Esophagus muscularis mucosa (tissue), 4 donors: ENCODE measurements around the gene LRRC72. TPM values are rescaled to one million over a fixed set of nuclear protein-coding genes. Genes with fewer than 3 reads are reported as not detected.
A peak's percentile ranks its signal among the peaks of the same experiment; 100 is the strongest.

Source experiments
- DNase-seq: peaks from one replicate; pipeline ENCODE4 v3.0.0-alpha.2; 2017; ENCODE audit errors: extremely low spot score
- H3K27ac ChIP-seq, 4 donors: fragments of 200-600 bp; sonication (generic); replicated peaks in 1 of 4; 1 replicate in 3 of 4; 2 replicates in 1 of 4; pipeline ENCODE4 v1.5.1; 2016 to 2019; ENCODE audit warnings: mild to moderate bottlenecking in 1 of 4
- H3K27me3 ChIP-seq, 4 donors: fragments of 200-600 bp; sonication (generic); one replicate each; pipeline versions ENCODE4 v1.5.1 to v1.6.0; 2016 to 2019
- H3K36me3 ChIP-seq, 4 donors: fragments of 200-600 bp; sonication (generic); one replicate each; pipeline ENCODE4 v1.5.1; 2016 to 2019
- H3K4me1 ChIP-seq, 4 donors: fragments of 200-600 bp; sonication (generic); one replicate each; pipeline ENCODE4 v1.5.1; 2016 to 2019
- H3K4me3 ChIP-seq, 4 donors: fragments of 200-600 bp; sonication (generic); 1 replicate in 2 of 4; 2 replicates in 2 of 4; pipeline ENCODE4 v1.5.1; 2016 to 2019; ENCODE audit warnings: mild to moderate bottlenecking in 4 of 4, moderate library complexity in 1 of 4
- H3K9me3 ChIP-seq, 4 donors: fragments of 200-600 bp; sonication (generic); 1 replicate in 3 of 4; 2 replicates in 1 of 4; pipeline ENCODE4 v1.5.1; 2016 to 2019
- EP300 ChIP-seq: sonication (generic); formaldehyde crosslinking; IDR thresholded peaks from one replicate; pipeline ENCODE4 v1.6.1; 2017; ENCODE audit warnings: antibody characterized with exemption
- POLR2A ChIP-seq: fragments of 450-650 bp; IDR thresholded peaks from one replicate; pipeline ENCODE4 v1.6.1; 2017; ENCODE audit warnings: antibody characterized with exemption, moderate library complexity, mild to moderate bottlenecking, low read depth
- POLR2AphosphoS5 ChIP-seq, 2 donors: sonication (generic); formaldehyde crosslinking; IDR thresholded peaks; one replicate each; pipeline ENCODE4 v1.6.1; 2017; ENCODE audit warnings: antibody characterized with exemption in 2 of 2
- WGBS: methylation state at CpG from one replicate; pipeline ENCODE4 v1.1.5; 2018; 5-methylcytosine and 5-hydroxymethylcytosine counted together
- intact Hi-C: fragments of 100-400 bp; cut with DNase I; formaldehyde crosslinking; loops from one replicate; pipeline ENCODE4 v1.15.1; 2023
- total RNA-seq, 4 donors: library from RNA; depleted of rRNA; stranded (reverse); fragments of >200 nt; gene quantifications; one replicate each; pipeline versions ENCODE4 v1.1.0 to v1.2.1, GENCODE V29; 2016
- TF ChIP-seq, protein P1 (sequence below), 3 experiments: fragments of 200-600 bp in 2 of 3; fragments of 450-650 bp in 1 of 3; sonication (generic) in 2 of 3; IDR thresholded peaks; one replicate each; pipeline ENCODE4 v1.5.1; 2017 to 2019; ENCODE audit warnings: antibody characterized with exemption in 3 of 3, mild to moderate bottlenecking in 2 of 3, moderate library complexity in 1 of 3

Gene LRRC72
- total RNA-seq, 4 donors from 2014 or later: not detected

DNA sequence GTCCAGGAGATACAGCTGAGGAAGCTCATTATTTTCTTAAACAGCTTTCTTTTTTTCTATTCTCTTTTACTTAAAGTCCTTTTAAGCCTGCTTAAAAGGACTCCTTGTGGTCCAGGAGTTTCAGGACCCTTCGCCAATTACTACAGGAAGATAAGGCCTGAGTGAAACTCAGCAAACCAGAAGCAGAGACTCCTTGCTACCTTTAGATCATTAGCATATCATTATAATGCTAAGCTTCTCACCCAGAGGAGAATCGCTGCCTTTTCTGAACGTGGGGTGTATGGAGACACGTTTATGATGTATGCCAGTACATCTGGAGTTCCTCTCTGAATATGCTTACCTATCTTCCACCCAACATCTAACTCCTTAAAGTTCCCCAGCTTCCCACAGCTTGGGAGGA, 71.4 kb downstream of the LRRC72 start:
- no peaks in the 10 kb centered on the region for H3K27me3 ChIP-seq
- H3K27ac ChIP-seq: no peak overlapping the region
- no peaks in the 10 kb centered on the region for H3K9me3 ChIP-seq
- intact Hi-C loops: no loop called here
- 63% methylated on average over 4 of the region's 4 CpGs for WGBS
- H3K36me3 ChIP-seq: peaks cover 10 to 47% (median 44%) of the 10 kb centered on the region in 4 donors
- no peak overlapping the region for H3K4me3 ChIP-seq
- DNase-seq: no peak
- TF ChIP-seq POLR2A (no peak), POLR2AphosphoS5 (IDR thresholded peaks at IDR 0.05) (no peak)
- TF ChIP-seq, protein P1, sequence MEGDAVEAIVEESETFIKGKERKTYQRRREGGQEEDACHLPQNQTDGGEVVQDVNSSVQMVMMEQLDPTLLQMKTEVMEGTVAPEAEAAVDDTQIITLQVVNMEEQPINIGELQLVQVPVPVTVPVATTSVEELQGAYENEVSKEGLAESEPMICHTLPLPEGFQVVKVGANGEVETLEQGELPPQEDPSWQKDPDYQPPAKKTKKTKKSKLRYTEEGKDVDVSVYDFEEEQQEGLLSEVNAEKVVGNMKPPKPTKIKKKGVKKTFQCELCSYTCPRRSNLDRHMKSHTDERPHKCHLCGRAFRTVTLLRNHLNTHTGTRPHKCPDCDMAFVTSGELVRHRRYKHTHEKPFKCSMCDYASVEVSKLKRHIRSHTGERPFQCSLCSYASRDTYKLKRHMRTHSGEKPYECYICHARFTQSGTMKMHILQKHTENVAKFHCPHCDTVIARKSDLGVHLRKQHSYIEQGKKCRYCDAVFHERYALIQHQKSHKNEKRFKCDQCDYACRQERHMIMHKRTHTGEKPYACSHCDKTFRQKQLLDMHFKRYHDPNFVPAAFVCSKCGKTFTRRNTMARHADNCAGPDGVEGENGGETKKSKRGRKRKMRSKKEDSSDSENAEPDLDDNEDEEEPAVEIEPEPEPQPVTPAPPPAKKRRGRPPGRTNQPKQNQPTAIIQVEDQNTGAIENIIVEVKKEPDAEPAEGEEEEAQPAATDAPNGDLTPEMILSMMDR (IDR thresholded peaks at IDR 0.05): no peak
- H3K4me1 ChIP-seq: no peaks in the 10 kb centered on the region

DNA sequence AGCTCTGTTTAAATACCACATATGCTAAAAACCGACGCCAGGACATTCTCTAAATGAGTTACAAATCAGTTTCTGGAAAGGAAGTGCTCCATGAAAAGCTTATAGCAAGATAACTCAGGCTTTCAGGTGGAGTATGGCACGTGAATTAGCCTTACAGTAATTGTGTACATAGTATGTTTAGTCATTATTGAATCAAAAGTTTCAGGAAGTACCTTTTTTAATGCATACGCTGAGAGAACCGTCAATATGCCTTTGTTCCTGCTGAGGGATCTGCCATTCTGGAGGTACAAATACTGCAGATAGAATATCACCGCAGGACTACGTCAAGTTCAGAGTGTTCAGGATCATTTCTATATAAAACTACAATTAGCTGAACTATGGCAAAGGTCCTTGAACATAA, 73.2 kb downstream of the LRRC72 start:
- intact Hi-C loops: no loop called here
- H3K27me3 ChIP-seq: no peaks in the 10 kb centered on the region
- 88% methylated on average over 7 of the region's 7 CpGs for WGBS
- H3K4me3 ChIP-seq: no peak overlapping the region
- H3K36me3 ChIP-seq: peaks cover 16 to 65% (median 61%) of the 10 kb centered on the region in 4 donors
- DNase-seq: no peak
- TF ChIP-seq POLR2AphosphoS5 (IDR thresholded peaks at IDR 0.05) (no peak), EP300 (no peak), POLR2A (no peak)
- TF ChIP-seq, protein P1 (IDR thresholded peaks at IDR 0.05): no peak
- no peaks in the 10 kb centered on the region for H3K9me3 ChIP-seq
- H3K4me1 ChIP-seq: no peaks in the 10 kb centered on the region
- no peak overlapping the region for H3K27ac ChIP-seq

DNA sequence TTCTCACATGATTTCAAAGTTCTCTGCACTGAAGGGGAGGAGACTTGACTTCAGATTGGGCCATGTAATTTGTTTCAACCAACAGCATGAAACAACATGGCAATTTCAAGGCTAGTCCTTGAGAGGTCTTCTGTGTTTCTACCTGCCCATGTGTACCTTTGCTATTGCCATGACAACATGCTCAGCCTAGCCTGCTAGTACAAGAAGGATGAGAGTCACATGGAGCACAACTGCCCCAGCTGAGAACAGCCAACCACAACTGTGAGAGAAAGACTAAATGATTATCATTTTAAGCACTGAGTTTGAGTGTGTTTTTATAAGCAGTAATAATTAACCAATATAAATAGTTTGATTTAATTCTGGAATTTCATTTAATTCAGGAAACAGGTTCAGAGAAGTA, 77.0 kb downstream of the LRRC72 start:
- H3K27ac ChIP-seq: no peak overlapping the region
- H3K4me3 ChIP-seq: no peak overlapping the region
- no peaks in the 10 kb centered on the region for H3K4me1 ChIP-seq
- intact Hi-C loops: no loop called here
- H3K9me3 ChIP-seq: no peaks in the 10 kb centered on the region
- no peaks in the 10 kb centered on the region for H3K27me3 ChIP-seq
- peaks cover 34 to 95% (median 79%) of the 10 kb centered on the region in 4 donors for H3K36me3 ChIP-seq
- no peak for DNase-seq
- TF ChIP-seq POLR2AphosphoS5 (IDR thresholded peaks at IDR 0.05) (no peak), POLR2A (no peak), EP300 (no peak)
- TF ChIP-seq, protein P1 (IDR thresholded peaks at IDR 0.05): no peak

- intact Hi-C loops: no loop called here
- H3K36me3 ChIP-seq: peaks cover 34 to 95% (median 80%) of the 10 kb centered on the region in 4 donors
- WGBS: 98% methylated on average over 3 of the region's 3 CpGs
These were observed 77.4 kb downstream of the LRRC72 start for GRCh38 chr7:16604054-16604453.

GRCh38 chr7:16606704-16607103, 80.1 kb downstream of the LRRC72 start:
- 74% methylated on average over 3 of the region's 3 CpGs for WGBS
- Histone ChIP-seq H3K4me3 (no peak overlapping the region), H3K36me3 (peaks cover 27 to 88% (median 64%) of the 10 kb centered on the region in 4 donors), H3K9me3 (no peaks in the 10 kb centered on the region), H3K27me3 (no peaks in the 10 kb centered on the region), H3K4me1 (no peaks in the 10 kb centered on the region), H3K27ac (no peak overlapping the region)
- TF ChIP-seq POLR2A (no peak), EP300 (no peak), POLR2AphosphoS5 (IDR thresholded peaks at IDR 0.05) (no peak)
- TF ChIP-seq, protein P1 (IDR thresholded peaks at IDR 0.05): no peak
- no peak for DNase-seq
- intact Hi-C loops: no loop called here

More at GRCh38 chr7:16604054-16604453, 77.4 kb downstream of the LRRC72 start:
- H3K27me3 ChIP-seq: no peaks in the 10 kb centered on the region
- H3K27ac ChIP-seq: no peak overlapping the region
- TF ChIP-seq, protein P1 (IDR thresholded peaks at IDR 0.05): peak in 1 of 3 experiments; percentile 40
- no peak for TF ChIP-seq POLR2A
- DNase-seq: no peak
- H3K4me1 ChIP-seq: no peaks in the 10 kb centered on the region
- no peaks in the 10 kb centered on the region for H3K9me3 ChIP-seq
- H3K4me3 ChIP-seq: no peak overlapping the region
